Glutamatergic neuron (in vitro differentiated cells): ENCODE measurements around the gene LCK. TPM values are rescaled to one million over a fixed set of nuclear protein-coding genes. Genes with fewer than 3 reads are reported as not detected.
A peak's percentile ranks its signal among the peaks of the same experiment; 100 is the strongest.

ENCODE experiments used
- DNase-seq: peaks from one replicate; pipeline ENCODE4 v3.0.0; 2022
- H3K27ac Mint-ChIP-seq: one replicate; pipeline ENCODE4 v1.8.0; 2020; ENCODE audit warnings: mild to moderate bottlenecking, mixed read lengths, inconsistent platforms; ENCODE audit not compliant: unreplicated experiment
- H3K27me3 Mint-ChIP-seq: one replicate; pipeline ENCODE4 v1.8.0; 2020; ENCODE audit warnings: mild to moderate bottlenecking, moderate library complexity, mixed read lengths, inconsistent platforms; ENCODE audit not compliant: unreplicated experiment
- H3K36me3 Mint-ChIP-seq: one replicate; pipeline ENCODE4 v1.8.0; 2020; ENCODE audit warnings: mild to moderate bottlenecking, mixed read lengths, inconsistent platforms; ENCODE audit not compliant: unreplicated experiment
- H3K4me1 Mint-ChIP-seq: one replicate; pipeline ENCODE4 v1.8.0; 2020; ENCODE audit warnings: mild to moderate bottlenecking, low read depth, mixed read lengths, inconsistent platforms; ENCODE audit not compliant: unreplicated experiment
- H3K4me3 Mint-ChIP-seq: one replicate; pipeline ENCODE4 v1.8.0; 2020; ENCODE audit warnings: mild to moderate bottlenecking, mixed read lengths, inconsistent platforms; ENCODE audit not compliant: unreplicated experiment
- H3K9me3 Mint-ChIP-seq: one replicate; pipeline ENCODE4 v1.8.0; 2020; ENCODE audit warnings: mild to moderate bottlenecking, moderate library complexity, mixed read lengths, inconsistent platforms; ENCODE audit not compliant: unreplicated experiment
- total RNA-seq: library from RNA; stranded (reverse); fragmentation: NEBNext Ultra II Directional; extraction: Animal tissue kit (Norgen Biotek cat#: 25700); gene quantifications from one replicate; pipeline ENCODE4 v1.2.1, GENCODE V29; 2021; ENCODE audit not compliant: unreplicated experiment
- TF ChIP-seq, protein P1 (sequence below): fragments of 200-600 bp; sonication (generic); IDR thresholded peaks from one replicate; pipeline ENCODE4 v1.5.0; 2021; ENCODE audit not compliant: partially characterized antibody, unreplicated experiment

The LCK gene
- total RNA-seq, 1 donor from 2014 or later, result 0.37 TPM

DNA sequence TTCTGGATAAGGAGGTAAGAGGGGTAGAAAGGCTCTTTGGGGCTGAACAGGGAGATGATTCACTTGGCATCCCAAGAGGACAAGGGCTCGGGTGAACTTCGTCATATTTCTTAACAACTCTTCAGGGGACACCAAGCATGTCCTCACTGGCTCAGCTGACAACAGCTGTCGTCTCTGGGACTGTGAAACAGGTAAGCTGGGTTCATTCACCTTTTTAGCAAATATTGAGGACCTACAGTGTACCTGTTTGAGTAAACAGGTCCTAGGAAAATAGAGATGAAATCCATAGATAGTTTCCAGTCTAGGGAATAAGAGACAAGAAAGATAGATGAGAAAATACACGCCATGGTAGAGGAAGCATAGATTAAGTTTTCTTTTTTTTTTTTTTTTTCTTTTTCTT is 26.8 kb upstream of the LCK start:
- no peak overlapping the region for H3K27ac Mint-ChIP-seq
- peaks cover 4% of the 10 kb centered on the region for H3K9me3 Mint-ChIP-seq
- no peak for DNase-seq
- H3K4me1 Mint-ChIP-seq, result peaks cover 2% of the 10 kb centered on the region
- H3K36me3 Mint-ChIP-seq, result no peaks in the 10 kb centered on the region
- TF ChIP-seq, protein P1, sequence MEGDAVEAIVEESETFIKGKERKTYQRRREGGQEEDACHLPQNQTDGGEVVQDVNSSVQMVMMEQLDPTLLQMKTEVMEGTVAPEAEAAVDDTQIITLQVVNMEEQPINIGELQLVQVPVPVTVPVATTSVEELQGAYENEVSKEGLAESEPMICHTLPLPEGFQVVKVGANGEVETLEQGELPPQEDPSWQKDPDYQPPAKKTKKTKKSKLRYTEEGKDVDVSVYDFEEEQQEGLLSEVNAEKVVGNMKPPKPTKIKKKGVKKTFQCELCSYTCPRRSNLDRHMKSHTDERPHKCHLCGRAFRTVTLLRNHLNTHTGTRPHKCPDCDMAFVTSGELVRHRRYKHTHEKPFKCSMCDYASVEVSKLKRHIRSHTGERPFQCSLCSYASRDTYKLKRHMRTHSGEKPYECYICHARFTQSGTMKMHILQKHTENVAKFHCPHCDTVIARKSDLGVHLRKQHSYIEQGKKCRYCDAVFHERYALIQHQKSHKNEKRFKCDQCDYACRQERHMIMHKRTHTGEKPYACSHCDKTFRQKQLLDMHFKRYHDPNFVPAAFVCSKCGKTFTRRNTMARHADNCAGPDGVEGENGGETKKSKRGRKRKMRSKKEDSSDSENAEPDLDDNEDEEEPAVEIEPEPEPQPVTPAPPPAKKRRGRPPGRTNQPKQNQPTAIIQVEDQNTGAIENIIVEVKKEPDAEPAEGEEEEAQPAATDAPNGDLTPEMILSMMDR, result no peak
- H3K4me3 Mint-ChIP-seq, result no peak overlapping the region
- H3K27me3 Mint-ChIP-seq, result peaks cover 2% of the 10 kb centered on the region

DNA sequence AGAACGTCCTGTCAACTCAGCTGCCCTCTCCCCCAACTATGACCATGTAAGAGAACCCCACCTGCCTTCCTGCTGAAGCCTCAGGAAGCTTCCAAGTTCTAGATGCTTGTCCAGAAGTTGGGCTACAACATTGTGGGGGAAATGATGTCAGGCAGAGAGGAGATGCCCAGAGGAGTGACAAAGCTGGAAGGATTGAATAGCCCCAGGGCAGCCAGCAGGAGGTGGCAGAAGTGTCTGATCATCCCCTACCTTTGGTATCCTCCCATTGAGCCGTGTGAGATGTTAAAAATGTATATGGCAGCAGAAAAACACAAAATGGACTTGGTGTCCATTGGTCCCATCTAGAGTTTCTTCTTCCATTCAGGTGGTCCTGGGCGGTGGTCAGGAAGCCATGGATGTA is 22.3 kb upstream of the LCK start:
- H3K27ac Mint-ChIP-seq, result no peak overlapping the region
- H3K9me3 Mint-ChIP-seq, result peaks cover 1% of the 10 kb centered on the region
- H3K4me1 Mint-ChIP-seq, result peaks cover 5% of the 10 kb centered on the region
- H3K36me3 Mint-ChIP-seq, result no peaks in the 10 kb centered on the region
- DNase-seq, result no peak
- no peaks in the 10 kb centered on the region for H3K27me3 Mint-ChIP-seq
- H3K4me3 Mint-ChIP-seq, result no peak overlapping the region
- TF ChIP-seq, protein P1, result no peak

DNA sequence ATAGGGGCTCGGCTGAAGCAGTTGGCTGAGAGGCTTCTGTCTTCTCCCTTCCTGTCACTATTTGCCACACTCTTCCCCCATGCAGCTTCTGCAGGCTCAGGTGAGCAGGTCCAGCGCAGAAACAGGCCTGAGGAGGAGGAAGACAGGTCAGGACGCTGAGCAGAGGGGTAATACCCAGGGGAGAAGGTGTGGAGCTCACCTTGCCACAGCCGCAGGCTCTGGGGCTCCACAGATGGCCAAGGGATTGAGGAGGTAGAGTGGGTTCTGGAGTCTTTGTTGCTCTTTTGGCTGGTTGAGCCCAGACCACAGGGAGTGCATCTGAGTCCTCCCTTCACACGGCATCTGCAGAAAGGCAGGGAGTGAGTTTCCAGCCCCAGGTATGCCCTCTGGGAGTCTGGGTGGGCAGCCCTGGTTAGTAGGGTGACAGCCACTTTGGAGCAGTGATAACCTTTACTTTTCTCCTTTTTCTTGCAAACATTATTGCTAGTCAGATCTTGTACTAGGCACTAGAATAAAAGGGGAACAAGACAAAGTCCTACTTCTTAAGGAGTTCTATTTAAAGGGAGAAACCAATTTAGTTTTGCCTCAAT is 19.1 kb upstream of the LCK start:
- DNase-seq, result no peak
- Mint-ChIP-seq H3K4me3 (no peak overlapping the region), H3K4me1 (peaks cover 9% of the 10 kb centered on the region), H3K27me3 (no peaks in the 10 kb centered on the region), H3K27ac (peak overlapping the region; percentile 17), H3K9me3 (peaks cover 2% of the 10 kb centered on the region), H3K36me3 (no peaks in the 10 kb centered on the region)
- TF ChIP-seq, protein P1, result no peak

DNA sequence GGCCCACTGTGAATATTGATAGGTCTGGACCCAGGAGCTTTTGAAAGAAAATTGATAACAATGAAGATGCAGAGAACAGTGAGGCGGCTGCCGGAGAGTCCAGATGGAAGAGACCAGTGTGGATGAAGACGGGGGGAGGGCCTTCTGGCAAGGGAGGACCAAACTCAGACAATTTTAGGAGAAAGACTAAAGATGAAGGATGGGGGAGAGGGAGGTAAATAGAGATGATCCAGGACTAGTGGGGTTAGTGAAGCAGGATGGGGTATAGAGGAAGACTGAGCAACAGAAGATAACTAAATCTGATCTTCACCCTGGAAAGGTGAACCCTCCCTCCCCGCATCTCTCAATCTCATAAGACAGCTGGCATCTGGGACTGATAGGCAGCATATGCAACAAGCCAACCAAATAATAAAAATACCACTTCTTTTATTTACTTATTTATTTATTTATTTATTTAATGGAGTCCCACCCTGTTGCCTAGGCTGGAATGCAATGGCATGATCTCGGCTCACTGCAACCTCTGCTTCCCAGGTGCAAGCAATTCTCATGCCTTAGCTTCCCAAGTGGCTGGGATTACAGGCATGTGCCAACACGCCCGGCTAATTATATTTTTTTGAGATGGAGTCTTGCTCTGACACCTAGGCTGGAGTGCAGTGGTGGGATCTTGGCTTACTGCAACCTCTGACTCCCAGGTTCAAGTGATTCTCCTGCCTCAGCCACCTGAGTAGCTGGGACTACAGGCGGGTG is 18.3 kb upstream of the LCK start:
- Mint-ChIP-seq H3K27ac (peak overlapping the region; percentile 30), H3K36me3 (no peaks in the 10 kb centered on the region), H3K4me1 (peaks cover 9% of the 10 kb centered on the region), H3K27me3 (no peaks in the 10 kb centered on the region), H3K4me3 (no peak overlapping the region), H3K9me3 (peaks cover 2% of the 10 kb centered on the region)
- TF ChIP-seq, protein P1, result no peak
- DNase-seq, result no peak

DNA sequence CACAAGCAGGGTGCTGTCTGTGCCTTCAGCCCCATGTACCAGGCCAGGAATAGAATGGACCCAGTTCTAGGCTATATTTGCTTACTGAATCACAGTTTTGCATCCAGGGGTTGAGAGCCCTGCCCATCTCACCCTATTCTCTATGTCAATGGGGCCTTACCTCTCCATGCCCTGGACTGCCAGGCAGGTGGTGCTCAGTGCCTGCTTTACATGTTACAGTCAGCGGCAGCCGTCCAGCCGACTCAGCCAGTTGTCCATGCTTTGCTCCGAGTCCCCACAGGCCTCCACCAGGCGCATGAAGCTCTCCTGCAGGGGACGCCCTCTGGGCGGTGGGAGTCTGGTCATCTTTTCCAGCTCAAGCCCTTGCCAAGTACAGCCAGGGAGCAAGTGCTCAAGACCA is 16.3 kb upstream of the LCK start:
- Mint-ChIP-seq H3K9me3 (peaks cover 2% of the 10 kb centered on the region), H3K27me3 (no peaks in the 10 kb centered on the region), H3K4me1 (peaks cover 15% of the 10 kb centered on the region), H3K36me3 (no peaks in the 10 kb centered on the region), H3K4me3 (no peak overlapping the region), H3K27ac (no peak overlapping the region)
- TF ChIP-seq, protein P1, result no peak
- no peak for DNase-seq
